PC-9 (cell line): ENCODE measurements around the gene PFKM. TPM values are rescaled to one million over a fixed set of nuclear protein-coding genes. Genes with fewer than 3 reads are reported as not detected.

Source experiments
- BruUV-seq: library from RNA; stranded (reverse); fragments of 400-500 nt; replicated peaks from 2 replicates; lab custom pipeline; 2021; lab: Mats Ljungman, UMichigan
- CTCF ChIA-PET: fragments of 300-600 bp; sonication (Branson Sonifier 250); formaldehyde crosslinking; loops from one replicate; lab custom pipeline; 2022; ENCODE audit warnings: antibody characterized with exemption; lab: Charles Lee
- POLR2A ChIA-PET: fragments of 300-600 bp; sonication (Branson Sonifier 250); formaldehyde crosslinking; loops from one replicate; lab custom pipeline; 2022; ENCODE audit warnings: antibody characterized with exemption; ENCODE audit not compliant: unreplicated experiment; lab: Charles Lee
- DNase-seq, 2 experiments: peaks; one replicate each; pipeline versions ENCODE4 v3.0.0 to v3.0.0-alpha.2; 2015 to 2022; ENCODE audit warnings: mixed read lengths in 1 of 2
- H2AFZ ChIP-seq: fragments of 200-600 bp; sonication (generic); 2 replicates; pipeline ENCODE4 v1.8.1; 2017; ENCODE audit warnings: antibody characterized with exemption
- H3F3A ChIP-seq: fragments of 200-600 bp; sonication (generic); 2 replicates; pipeline ENCODE4 v1.8.1; 2017; ENCODE audit warnings: antibody characterized with exemption, mild to moderate bottlenecking, low read depth; ENCODE audit not compliant: insufficient read depth
- H3K27ac ChIP-seq: fragments of 200-600 bp; sonication (generic); 2 replicates; pipeline ENCODE4 v1.6.1; 2016; ENCODE audit warnings: mixed run types
- H3K27me3 ChIP-seq: fragments of 200-600 bp; sonication (generic); 2 replicates; pipeline ENCODE4 v1.6.1; 2016; ENCODE audit warnings: low read depth, mixed run types; ENCODE audit not compliant: insufficient read depth
- H3K36me3 ChIP-seq: fragments of 200-600 bp; sonication (generic); 2 replicates; pipeline ENCODE4 v1.6.1; 2016; ENCODE audit warnings: low read depth, mixed run types
- H3K4me1 ChIP-seq: fragments of 200-600 bp; sonication (generic); replicated peaks from 2 replicates; pipeline ENCODE4 v1.6.1; 2016; ENCODE audit warnings: mixed run types; ENCODE audit not compliant: insufficient read depth
- H3K4me2 ChIP-seq: fragments of 200-600 bp; sonication (generic); 2 replicates; pipeline ENCODE4 v1.6.1; 2017; ENCODE audit warnings: mixed run types
- H3K4me3 ChIP-seq: fragments of 200-600 bp; sonication (generic); 2 replicates; pipeline ENCODE4 v1.6.1; 2016; ENCODE audit warnings: mixed run types
- H3K79me2 ChIP-seq: fragments of 200-600 bp; sonication (generic); 2 replicates; pipeline ENCODE4 v1.6.1; 2017; ENCODE audit warnings: low read depth, mixed run types
- H3K9me2 ChIP-seq: fragments of 200-600 bp; sonication (generic); 2 replicates; pipeline ENCODE4 v1.8.1; 2017; ENCODE audit warnings: mild to moderate bottlenecking; ENCODE audit not compliant: insufficient read depth
- H3K9me3 ChIP-seq: fragments of 200-600 bp; sonication (generic); 2 replicates; pipeline ENCODE4 v1.8.1; 2016; ENCODE audit warnings: low read depth; ENCODE audit not compliant: insufficient read depth
- H4K20me1 ChIP-seq: fragments of 200-600 bp; sonication (generic); 2 replicates; pipeline ENCODE4 v1.8.1; 2017; ENCODE audit not compliant: insufficient read depth
- CTCF ChIP-seq: fragments of 200-600 bp; sonication (generic); conservative IDR thresholded peaks from 2 replicates; pipeline ENCODE4 v1.6.1; 2017; ENCODE audit warnings: mixed run types, antibody characterized with exemption, mild to moderate bottlenecking, moderate library complexity
- EZH2 ChIP-seq: fragments of 200-600 bp; sonication (generic); IDR thresholded peaks from 2 replicates; pipeline ENCODE4 v1.8.0; 2017; ENCODE audit warnings: antibody characterized with exemption, low read depth
- intact Hi-C: fragments of 100-400 bp; cut with micrococcal nuclease; formaldehyde crosslinking; loops from one replicate; pipeline ENCODE4 v1.10.0; 2022; ENCODE audit not compliant: unreplicated experiment
- total RNA-seq: library from RNA; stranded (reverse); gene quantifications from 2 replicates; pipeline ENCODE4 v1.2.3, GENCODE V29; 2021

Gene PFKM
- total RNA-seq, 1 experiment from 2014 or later: 63.2 TPM

GRCh38 chr12:48179466-48179865, 60.3 kb downstream of the PFKM start:
- BruUV-seq: no TSS peak
- POLR2A ChIA-PET: no interaction called here
- intact Hi-C loops: no loop called here
- Histone ChIP-seq H3K36me3 (no peaks in the 10 kb centered on the region), H3K9me3 (no peaks in the 10 kb centered on the region), H3F3A (no peaks in the 10 kb centered on the region), H3K9me2 (no peaks in the 10 kb centered on the region), H3K27ac (no peak overlapping the region), H3K4me3 (no peak overlapping the region), H3K4me1 (peaks cover 8% of the 10 kb centered on the region), H3K27me3 (peaks cover 21% of the 10 kb centered on the region), H2AFZ (no peak overlapping the region), H3K4me2 (no peak overlapping the region), H3K79me2 (no peaks in the 10 kb centered on the region), H4K20me1 (no peaks in the 10 kb centered on the region)
- no peak for DNase-seq
- CTCF ChIA-PET: interaction anchor here (0.6 to 0.9 kb wide), 2 partner anchors 309 to 436 kb away, joined by 3 read pairs; no protein-coding TSS in a partner anchor
- TF ChIP-seq CTCF (no peak), EZH2 (no peak)

- ChIA-PET CTCF (no interaction called here), POLR2A (no interaction called here)
- BruUV-seq: no TSS peak
- no peaks in the 10 kb centered on the region for H4K20me1 ChIP-seq
- H3K9me3 ChIP-seq: no peaks in the 10 kb centered on the region
- no peaks in the 10 kb centered on the region for H3K9me2 ChIP-seq
- H3K79me2 ChIP-seq: no peaks in the 10 kb centered on the region
- no peak overlapping the region for H3K27ac ChIP-seq
- no peak overlapping the region for H2AFZ ChIP-seq
- H3K4me2 ChIP-seq: no peak overlapping the region
- no peak for DNase-seq
- H3F3A ChIP-seq: no peaks in the 10 kb centered on the region
- peaks cover 21% of the 10 kb centered on the region for H3K27me3 ChIP-seq
- peaks cover 8% of the 10 kb centered on the region for H3K4me1 ChIP-seq
- H3K36me3 ChIP-seq: no peaks in the 10 kb centered on the region
- H3K4me3 ChIP-seq: no peak overlapping the region
- TF ChIP-seq EZH2: no peak
- TF ChIP-seq CTCF: no peak
- intact Hi-C loops: loop anchor here (10.0 kb wide), 1 partner anchor 434 kb away; no protein-coding TSS in a partner anchor
Measured at GRCh38 chr12:48180424-48180823, 61.3 kb downstream of the PFKM start.

- H4K20me1 ChIP-seq: no peaks in the 10 kb centered on the region
- intact Hi-C loops: loop anchor here (10.0 kb wide), 1 partner anchor 434 kb away; no protein-coding TSS in a partner anchor
- H3K4me1 ChIP-seq: peaks cover 3% of the 10 kb centered on the region
- no peak overlapping the region for H3K4me3 ChIP-seq
- H3K79me2 ChIP-seq: no peaks in the 10 kb centered on the region
- no peaks in the 10 kb centered on the region for H3K9me2 ChIP-seq
- no peak overlapping the region for H3K27ac ChIP-seq
- peaks cover 21% of the 10 kb centered on the region for H3K27me3 ChIP-seq
- H3F3A ChIP-seq: no peaks in the 10 kb centered on the region
- H2AFZ ChIP-seq: no peak overlapping the region
- CTCF ChIA-PET: interaction anchor here (0.6 kb wide), 1 partner anchor 454 kb away, joined by 5 read pairs; no protein-coding TSS in a partner anchor
- no TSS peak for BruUV-seq
- no peaks in the 10 kb centered on the region for H3K9me3 ChIP-seq
- H3K36me3 ChIP-seq: no peaks in the 10 kb centered on the region
- no peak overlapping the region for H3K4me2 ChIP-seq
- POLR2A ChIA-PET: no interaction called here
- TF ChIP-seq EZH2 (no peak), CTCF (no peak)
- DNase-seq: no peak
Measured at GRCh38 chr12:48180857-48181495, 61.8 kb downstream of the PFKM start.
